Measurements from ENCODE around the gene MAMDC2. TPM values are rescaled to one million over a fixed set of nuclear protein-coding genes. Genes with fewer than 3 reads are reported as not detected.

MAMDC2 gene
- total and polyA plus RNA-seq, 2 of the 4 experiments (the other 2 are of a cell fraction), result 5.0 to 5.2 TPM

GRCh38 chr9:70195456-70195855 is 151.8 kb downstream of the MAMDC2 start:
- peak; percentile 40; the same call in 1 of the 2 replicates for ATAC-seq (ENCODE audit: low read depth)
- Histone ChIP-seq H3K4me3 (ENCODE audit: insufficient read depth, low read depth, low read length) (no peak overlapping the region), H3K9me3 (ENCODE audit: control insufficient read depth, insufficient read depth, low read length) (no peaks in the 10 kb centered on the region), H3K27ac (ENCODE audit: insufficient read depth, low read length) (no peak overlapping the region), H3K14ac (replicated peaks; ENCODE audit: low read depth, low read length) (no peak overlapping the region), H3K18ac (ENCODE audit: low read depth, low read length) (no peak overlapping the region), H2BK120ac (ENCODE audit: low read depth, low read length) (no peak overlapping the region), H4K20me1 (ENCODE audit: insufficient read depth, low read length) (no peaks in the 10 kb centered on the region), H3K79me1 (ENCODE audit: low read depth in 1 of 2, low read length in 2 of 2) (no peaks in the 10 kb centered on the region), H2BK15ac (ENCODE audit: low read depth, low read length) (no peak overlapping the region), H2AK5ac (ENCODE audit: low read depth, low read length) (no peak overlapping the region), H3K56ac (ENCODE audit: extremely low read depth, insufficient read depth, low read length) (no peak overlapping the region), H3K9ac (ENCODE audit: low read depth, low read length) (no peak overlapping the region), H3K4me1 (ENCODE audit: control insufficient read depth, insufficient read depth, low read length) (no peaks in the 10 kb centered on the region), H3K4ac (ENCODE audit: low read depth, low read length) (no peak overlapping the region), H3K36me3 (ENCODE audit: control insufficient read depth, insufficient read depth, low read length) (no peaks in the 10 kb centered on the region), H2AK9ac (replicated peaks; ENCODE audit: low read depth, low read length, poor library complexity) (no peak overlapping the region), H2AFZ (replicated peaks; ENCODE audit: low read length, poor library complexity) (no peak overlapping the region), H3K23ac (ENCODE audit: low read depth, low read length) (no peak overlapping the region), H3K9me1 (ENCODE audit: insufficient read depth, low read length) (peaks cover 2% of the 10 kb centered on the region; the same call in 1 of the 2 replicates), H2BK20ac (ENCODE audit: low read depth, low read length) (no peak overlapping the region), H4K8ac (ENCODE audit: low read depth in 2 of 2, low read length in 2 of 2) (no peak overlapping the region), H4K91ac (ENCODE audit: insufficient read depth, low read depth, low read length) (no peak overlapping the region), H2BK5ac (ENCODE audit: low read depth, low read length, poor library complexity, severe bottlenecking) (no peak overlapping the region), H4K5ac (ENCODE audit: low read depth, low read length) (no peak overlapping the region), H3K4me2 (ENCODE audit: low read depth, low read length) (no peak overlapping the region), H3K27me3 (ENCODE audit: control insufficient read depth, insufficient read depth, low read length) (no peaks in the 10 kb centered on the region)
- in situ Hi-C loops (cut with MboI; ENCODE audit: low sequenced_read_pairs) (no loop called here), dilution Hi-C loops (cut with HindIII; ENCODE audit: low sequenced_read_pairs, unreplicated experiment) (no loop called here), intact Hi-C loops (cut with micrococcal nuclease) (no loop called here)
- POLR2A ChIA-PET (ENCODE audit: unreplicated experiment), result no interaction called here
- 83% methylated on average over 1 of the region's 3 CpGs; no CpG with 5 or more reads in 1 of the 2 experiments for WGBS, 2 experiments (ENCODE audit: extremely low coverage in 2 of 2, insufficient read length in 1 of 2)
- TF ChIP-seq CEBPB (IDR thresholded peaks at IDR 0.05; ENCODE audit: low read depth, low read length) (peak; percentile 48; the same call in 1 of the 2 replicates), FOS (IDR thresholded peaks at IDR 0.05; ENCODE audit: low read depth, low read length) (peak; percentile 21; the same call in 1 of the 2 replicates), MXI1 (IDR thresholded peaks at IDR 0.05; ENCODE audit: borderline replicate concordance, low read depth, low read length) (no peak)
- CTCF ChIA-PET, result no interaction called here
- DNase-seq, result peak; percentile 62
- BruUV-seq (replicated peaks), result no TSS peak

Measured in IMR-90 (cell line).